Uterus (tissue), 2 donors: Measurements from ENCODE around the gene POU2F1.

Source experiments
- CTCF ChIP-seq, 4 experiments: fragments of 200-600 bp in 2 of 4; fragments of 450-650 bp in 2 of 4; sonication (generic) in 2 of 4; IDR thresholded peaks; one replicate each; pipeline ENCODE4 v1.5.1; 2016 to 2019; ENCODE audit warnings: antibody characterized with exemption in 4 of 4, mild to moderate bottlenecking in 2 of 4, moderate library complexity in 1 of 4
- POLR2A ChIP-seq, 2 donors: fragments of 450-650 bp; IDR thresholded peaks; one replicate each; pipeline ENCODE4 v1.6.1; 2016; ENCODE audit warnings: antibody characterized with exemption in 2 of 2, mild to moderate bottlenecking in 1 of 2, moderate library complexity in 1 of 2

GRCh38 chr1:167469280-167469965 is 248.7 kb downstream of the POU2F1 start:
- no peak for TF ChIP-seq CTCF (IDR thresholded peaks at IDR 0.05)
- TF ChIP-seq POLR2A (IDR thresholded peaks at IDR 0.05): no peak
